MM.1S (cell line): ENCODE results near the gene HABP4.

Source experiments
- DNase-seq: peaks from one replicate; pipeline ENCODE4 v3.0.0-alpha.2; 2015
- H2AFZ ChIP-seq: fragments of 300-600 bp; sonication (generic); 2 replicates; pipeline ENCODE4 v1.6.0; 2016; ENCODE audit warnings: antibody characterized with exemption, low read length
- H3F3A ChIP-seq: fragments of 300-600 bp; sonication (generic); 2 replicates; pipeline ENCODE4 v1.6.1; 2016; ENCODE audit warnings: mild to moderate bottlenecking, antibody characterized with exemption, low read length, moderate library complexity, mixed read lengths; ENCODE audit not compliant: insufficient read depth
- H3K27ac ChIP-seq: fragments of 300-600 bp; sonication (generic); 2 replicates; pipeline ENCODE4 v1.5.1; 2016; ENCODE audit warnings: mild to moderate bottlenecking, low read length
- H3K27me3 ChIP-seq: fragments of 300-600 bp; sonication (generic); replicated peaks from 2 replicates; pipeline ENCODE4 v1.6.0; 2016; ENCODE audit warnings: low read length; ENCODE audit not compliant: insufficient read depth
- H3K36me3 ChIP-seq: fragments of 300-600 bp; sonication (generic); replicated peaks from 2 replicates; pipeline ENCODE4 v1.6.1; 2016; ENCODE audit warnings: mild to moderate bottlenecking, low read length, mixed read lengths; ENCODE audit not compliant: insufficient read depth
- H3K4me1 ChIP-seq: fragments of 300-600 bp; sonication (generic); 2 replicates; pipeline ENCODE4 v1.6.1; 2016; ENCODE audit warnings: low read length, mixed read lengths
- H3K4me2 ChIP-seq: fragments of 300-600 bp; sonication (generic); 2 replicates; pipeline ENCODE4 v1.6.0; 2016; ENCODE audit warnings: low read depth, low read length
- H3K4me3 ChIP-seq: fragments of 300-600 bp; sonication (generic); 2 replicates; pipeline ENCODE4 v1.5.1; 2016; ENCODE audit warnings: low read length, mixed read lengths
- H3K79me2 ChIP-seq: fragments of 300-600 bp; sonication (generic); 2 replicates; pipeline ENCODE4 v1.6.1; 2016; ENCODE audit warnings: mixed run types, low read length, mixed read lengths
- H3K9ac ChIP-seq: fragments of 300-600 bp; sonication (generic); 2 replicates; pipeline ENCODE4 v1.6.1; 2016; ENCODE audit warnings: low read length, mixed read lengths
- H3K9me2 ChIP-seq: fragments of 300-600 bp; sonication (generic); replicated peaks from 2 replicates; pipeline ENCODE4 v1.6.1; 2016; ENCODE audit warnings: mild to moderate bottlenecking, low read length, mixed read lengths; ENCODE audit not compliant: insufficient read depth
- H3K9me3 ChIP-seq: fragments of 300-600 bp; sonication (generic); replicated peaks from 2 replicates; pipeline ENCODE4 v1.6.1; 2016; ENCODE audit warnings: mild to moderate bottlenecking, low read length, mixed read lengths; ENCODE audit not compliant: insufficient read depth
- H4K20me1 ChIP-seq: fragments of 300-600 bp; sonication (generic); 2 replicates; pipeline ENCODE4 v1.6.1; 2016; ENCODE audit warnings: mild to moderate bottlenecking, low read length, moderate library complexity, mixed read lengths; ENCODE audit not compliant: insufficient read depth
- EZH2 ChIP-seq: fragments of 300-600 bp; sonication (generic); optimal IDR thresholded peaks from 2 replicates; pipeline ENCODE3; 2017; ENCODE audit warnings: low read depth, mild to moderate bottlenecking, antibody characterized with exemption, low read length, mixed read lengths
- EZH2phosphoT487 ChIP-seq: fragments of 300-600 bp; sonication (generic); IDR thresholded peaks from 2 replicates; pipeline ENCODE4 v1.6.1; 2018; ENCODE audit warnings: antibody characterized with exemption, low read length
- TF ChIP-seq, protein P1 (sequence below): fragments of 300-600 bp; sonication (generic); IDR thresholded peaks from 2 replicates; pipeline ENCODE4 v1.5.1; 2016; ENCODE audit warnings: antibody characterized with exemption, low read length, mixed read lengths

HABP4 gene

GRCh38 chr9:96460470-96460869 is 10.5 kb downstream of the HABP4 start:
- no peaks in the 10 kb centered on the region for H3K9me2 ChIP-seq
- no peak overlapping the region for H3K27ac ChIP-seq
- H3K4me1 ChIP-seq, result no peaks in the 10 kb centered on the region
- H3F3A ChIP-seq, result no peaks in the 10 kb centered on the region
- no peaks in the 10 kb centered on the region for H3K36me3 ChIP-seq
- H3K9ac ChIP-seq, result no peak overlapping the region
- no peak overlapping the region for H3K4me2 ChIP-seq
- no peak overlapping the region for H3K4me3 ChIP-seq
- no peak for TF ChIP-seq EZH2
- TF ChIP-seq, protein P1, sequence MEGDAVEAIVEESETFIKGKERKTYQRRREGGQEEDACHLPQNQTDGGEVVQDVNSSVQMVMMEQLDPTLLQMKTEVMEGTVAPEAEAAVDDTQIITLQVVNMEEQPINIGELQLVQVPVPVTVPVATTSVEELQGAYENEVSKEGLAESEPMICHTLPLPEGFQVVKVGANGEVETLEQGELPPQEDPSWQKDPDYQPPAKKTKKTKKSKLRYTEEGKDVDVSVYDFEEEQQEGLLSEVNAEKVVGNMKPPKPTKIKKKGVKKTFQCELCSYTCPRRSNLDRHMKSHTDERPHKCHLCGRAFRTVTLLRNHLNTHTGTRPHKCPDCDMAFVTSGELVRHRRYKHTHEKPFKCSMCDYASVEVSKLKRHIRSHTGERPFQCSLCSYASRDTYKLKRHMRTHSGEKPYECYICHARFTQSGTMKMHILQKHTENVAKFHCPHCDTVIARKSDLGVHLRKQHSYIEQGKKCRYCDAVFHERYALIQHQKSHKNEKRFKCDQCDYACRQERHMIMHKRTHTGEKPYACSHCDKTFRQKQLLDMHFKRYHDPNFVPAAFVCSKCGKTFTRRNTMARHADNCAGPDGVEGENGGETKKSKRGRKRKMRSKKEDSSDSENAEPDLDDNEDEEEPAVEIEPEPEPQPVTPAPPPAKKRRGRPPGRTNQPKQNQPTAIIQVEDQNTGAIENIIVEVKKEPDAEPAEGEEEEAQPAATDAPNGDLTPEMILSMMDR, result no peak
- no peak for TF ChIP-seq EZH2phosphoT487
- no peaks in the 10 kb centered on the region for H3K27me3 ChIP-seq
- H4K20me1 ChIP-seq, result no peaks in the 10 kb centered on the region
- no peaks in the 10 kb centered on the region for H3K79me2 ChIP-seq
- DNase-seq, result no peak
- H3K9me3 ChIP-seq, result no peaks in the 10 kb centered on the region
- no peak overlapping the region for H2AFZ ChIP-seq

- no peak overlapping the region for H3K4me3 ChIP-seq
- no peaks in the 10 kb centered on the region for H3F3A ChIP-seq
- H3K4me1 ChIP-seq, result no peaks in the 10 kb centered on the region
- H3K79me2 ChIP-seq, result no peaks in the 10 kb centered on the region
- no peaks in the 10 kb centered on the region for H3K9me3 ChIP-seq
- DNase-seq, result no peak
- no peaks in the 10 kb centered on the region for H3K36me3 ChIP-seq
- no peak for TF ChIP-seq EZH2phosphoT487
- no peaks in the 10 kb centered on the region for H3K9me2 ChIP-seq
- H4K20me1 ChIP-seq, result no peaks in the 10 kb centered on the region
- H3K4me2 ChIP-seq, result no peak overlapping the region
- H3K27ac ChIP-seq, result no peak overlapping the region
- no peak overlapping the region for H3K9ac ChIP-seq
- no peaks in the 10 kb centered on the region for H3K27me3 ChIP-seq
- no peak overlapping the region for H2AFZ ChIP-seq
Observed at GRCh38 chr9:96460882-96461281, 10.9 kb downstream of the HABP4 start.

DNA sequence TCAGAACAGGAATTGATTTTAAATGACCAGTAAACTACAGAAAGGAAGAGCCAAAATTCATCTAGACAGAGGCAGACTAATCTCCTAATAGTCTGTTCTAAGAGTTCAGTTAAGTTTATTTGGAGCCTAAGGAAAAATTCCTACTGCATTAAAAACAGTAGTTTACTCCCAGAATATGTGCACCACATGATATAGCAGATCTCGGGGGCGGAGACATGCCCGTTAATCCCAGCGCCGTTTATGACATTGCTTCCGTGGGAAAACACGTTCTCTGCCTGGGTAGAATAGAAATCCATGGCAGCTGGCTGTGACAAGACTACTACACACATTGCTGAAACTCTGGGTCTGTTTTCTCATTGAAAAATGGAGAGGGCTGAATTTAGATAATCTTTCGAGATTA is 11.4 kb downstream of the HABP4 start:
- H3K4me3 ChIP-seq, result no peak overlapping the region
- no peak overlapping the region for H3K4me2 ChIP-seq
- no peaks in the 10 kb centered on the region for H3F3A ChIP-seq
- H3K9me2 ChIP-seq, result no peaks in the 10 kb centered on the region
- DNase-seq, result no peak
- H3K9me3 ChIP-seq, result no peaks in the 10 kb centered on the region
- no peaks in the 10 kb centered on the region for H3K79me2 ChIP-seq
- H2AFZ ChIP-seq, result no peak overlapping the region
- no peaks in the 10 kb centered on the region for H4K20me1 ChIP-seq
- H3K4me1 ChIP-seq, result no peaks in the 10 kb centered on the region
- H3K36me3 ChIP-seq, result no peaks in the 10 kb centered on the region
- H3K9ac ChIP-seq, result no peak overlapping the region
- H3K27me3 ChIP-seq, result no peaks in the 10 kb centered on the region
- TF ChIP-seq EZH2 (no peak), EZH2phosphoT487 (no peak)
- TF ChIP-seq, protein P1, result no peak
- no peak overlapping the region for H3K27ac ChIP-seq

DNA sequence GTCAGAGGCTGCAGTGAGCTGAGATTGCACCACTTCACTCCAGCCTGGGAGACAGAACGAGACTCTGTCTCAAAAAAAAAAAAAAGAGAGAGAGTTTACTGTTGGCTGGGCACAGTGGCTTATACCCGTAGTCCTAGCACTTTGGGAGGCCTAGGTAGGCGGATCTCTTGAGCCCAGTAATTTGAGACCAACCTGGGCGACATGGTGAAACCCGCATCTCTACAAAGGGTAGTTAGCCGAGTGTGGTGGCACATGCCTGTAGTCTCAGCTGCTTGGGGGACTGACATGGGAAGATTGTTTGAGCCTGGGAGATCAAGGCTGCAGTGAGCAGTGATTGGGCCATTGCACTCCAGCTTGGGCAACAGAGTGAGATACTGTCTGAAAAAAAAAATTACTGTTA is 12.6 kb downstream of the HABP4 start:
- H3K4me3 ChIP-seq, result no peak overlapping the region
- no peak for DNase-seq
- H3K9me2 ChIP-seq, result no peaks in the 10 kb centered on the region
- no peak overlapping the region for H3K4me2 ChIP-seq
- no peaks in the 10 kb centered on the region for H3K36me3 ChIP-seq
- no peaks in the 10 kb centered on the region for H3K4me1 ChIP-seq
- H3K27me3 ChIP-seq, result no peaks in the 10 kb centered on the region
- no peaks in the 10 kb centered on the region for H4K20me1 ChIP-seq
- H2AFZ ChIP-seq, result no peak overlapping the region
- H3K27ac ChIP-seq, result no peak overlapping the region
- no peaks in the 10 kb centered on the region for H3K9me3 ChIP-seq
- H3K9ac ChIP-seq, result no peak overlapping the region
- TF ChIP-seq EZH2phosphoT487 (no peak), EZH2 (no peak)
- TF ChIP-seq, protein P1, result no peak
- no peaks in the 10 kb centered on the region for H3K79me2 ChIP-seq
- H3F3A ChIP-seq, result no peaks in the 10 kb centered on the region
